ENCODE results near the gene PTPN18.

DNA sequence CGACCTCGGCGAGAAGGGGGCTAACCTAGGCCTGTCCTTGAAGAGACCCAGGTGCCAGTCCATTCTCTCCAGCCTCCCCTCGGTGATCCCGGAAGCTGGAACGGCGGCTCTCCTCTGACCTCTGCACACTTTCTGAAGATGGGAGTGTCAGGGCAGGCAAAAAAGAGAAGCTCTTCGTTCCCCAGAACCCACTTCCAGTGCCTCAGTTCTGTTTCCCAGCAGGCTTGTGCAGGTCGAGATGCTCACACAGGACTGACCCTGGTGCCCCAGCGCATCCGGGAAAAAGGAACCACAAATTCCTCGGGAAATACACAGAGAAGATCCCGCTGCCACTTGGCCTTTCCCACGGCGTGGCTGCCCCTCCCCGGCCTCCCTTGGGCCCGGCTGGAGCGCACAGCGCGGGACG, 681 bp upstream of the PTPN18 start:
- no peak for TF ChIP-seq POLR2A (IDR thresholded peaks at IDR 0.05; ENCODE audit: low read length)
- TF ChIP-seq GATA1 (IDR thresholded peaks at IDR 0.05; ENCODE audit: low read depth, low read length) = no peak
